Skeletal muscle cell (primary cell): ENCODE data around the gene CRB1.

Experiments
- DNase-seq: peaks from one replicate; pipeline ENCODE4 v3.0.0-alpha.2; 2010; ENCODE audit warnings: low read depth
- H3K4me3 ChIP-seq: 2 replicates; pipeline ENCODE4 v1.5.1; 2011; ENCODE audit warnings: low read depth, mild to moderate bottlenecking, control low read depth, low read length, moderate library complexity

Gene CRB1

DNA sequence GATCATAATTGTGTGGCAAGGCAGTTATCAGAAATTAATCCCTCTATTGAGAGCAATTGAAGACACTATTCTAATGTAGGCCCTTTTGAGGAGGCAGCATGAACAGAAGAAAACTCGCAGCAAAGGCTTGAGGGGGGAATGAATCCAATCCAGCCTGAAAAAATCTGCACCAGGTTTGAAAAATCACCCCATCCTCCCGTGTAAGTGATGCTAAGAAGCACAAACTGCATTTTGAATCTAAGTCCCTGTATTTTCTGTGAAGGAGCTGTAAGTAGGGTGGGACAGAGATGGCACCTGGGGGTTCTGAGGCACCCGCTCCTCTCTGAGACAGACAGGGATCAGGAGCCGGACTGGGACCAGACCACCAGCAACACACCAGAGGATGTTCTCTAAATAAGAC, at the start of gene CRB1:
TSS of gene CRB1 (plus strand) at position 241 of the 400 bp plus-strand sequence. CDS start 161 bp downstream, outside the sequence.
- H3K4me3 ChIP-seq, result no peak within 1 kb of the TSS
- DNase-seq, result no peak

DNA sequence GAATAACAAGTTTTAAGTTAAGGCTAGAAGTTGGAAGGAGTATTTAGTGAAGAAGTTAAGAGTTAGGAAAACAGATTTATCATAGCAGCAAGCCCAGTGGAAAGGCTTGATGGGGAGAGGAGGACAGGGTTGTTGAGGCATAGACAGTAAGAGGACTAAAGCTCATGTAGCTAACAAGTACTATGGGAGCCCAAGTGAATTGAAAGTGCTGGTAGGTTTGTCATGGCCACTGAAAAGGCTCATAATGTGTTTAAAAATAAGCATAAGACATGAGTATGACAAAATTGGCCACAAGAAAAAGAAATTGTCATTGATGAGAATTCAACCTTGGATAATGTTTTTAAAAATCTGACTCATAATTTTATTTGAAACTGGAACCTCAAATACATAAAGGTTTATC, 49.2 kb upstream of the CRB1 start:
- no peak overlapping the region for H3K4me3 ChIP-seq
- DNase-seq, result no peak

DNA sequence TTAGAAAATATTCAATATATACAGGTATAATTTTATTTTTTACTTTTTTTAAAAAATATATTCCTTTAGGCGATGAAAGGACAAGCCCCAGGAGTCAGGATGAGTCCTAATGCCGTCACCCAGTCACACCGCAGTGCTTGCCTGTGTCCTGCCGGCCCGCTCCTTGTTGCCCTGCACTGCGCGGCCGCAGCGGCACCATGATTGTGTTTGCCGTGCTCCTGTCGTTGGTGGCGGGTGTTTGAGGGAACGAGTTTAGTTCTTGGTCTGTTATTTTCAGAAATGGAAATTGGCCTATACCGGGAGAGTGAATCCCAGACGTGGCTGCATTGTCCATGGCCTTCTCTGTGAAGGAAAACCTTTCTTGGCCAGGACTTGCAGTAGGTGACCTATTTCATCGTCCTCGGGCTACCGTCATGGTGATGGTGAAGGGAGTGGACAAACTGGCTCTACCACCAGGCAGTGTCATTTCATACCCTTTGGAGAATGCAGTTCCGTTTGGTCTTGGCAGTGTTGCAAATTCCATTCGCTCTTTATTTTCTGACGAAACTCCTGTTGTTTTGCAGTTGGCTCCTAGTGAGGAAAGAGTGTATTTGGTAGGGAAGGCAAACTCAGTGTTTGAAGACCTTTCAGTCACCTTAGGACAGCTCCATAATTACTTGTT, 45.9 kb upstream of the CRB1 start:
- H3K4me3 ChIP-seq, result no peak overlapping the region
- no peak for DNase-seq

DNA sequence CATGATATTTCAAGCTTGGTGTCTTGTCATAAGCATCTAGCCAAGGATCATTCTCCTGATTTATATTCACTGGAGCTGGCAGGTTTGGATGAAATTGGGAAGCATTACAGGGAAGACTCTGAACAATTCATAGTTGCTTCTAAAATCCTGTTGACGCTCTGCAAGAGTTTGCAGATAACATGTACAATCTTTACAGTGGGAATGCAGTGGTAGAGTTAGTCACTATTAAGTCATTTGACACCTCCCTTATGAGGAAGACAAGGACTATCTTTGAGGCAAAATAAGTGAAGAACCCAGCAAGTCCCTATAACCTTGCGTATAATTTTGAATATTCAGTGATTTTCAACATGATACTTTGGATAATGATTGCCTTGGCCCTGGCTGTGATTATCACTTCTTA, 45.3 kb upstream of the CRB1 start:
- DNase-seq, result no peak
- no peak overlapping the region for H3K4me3 ChIP-seq

DNA sequence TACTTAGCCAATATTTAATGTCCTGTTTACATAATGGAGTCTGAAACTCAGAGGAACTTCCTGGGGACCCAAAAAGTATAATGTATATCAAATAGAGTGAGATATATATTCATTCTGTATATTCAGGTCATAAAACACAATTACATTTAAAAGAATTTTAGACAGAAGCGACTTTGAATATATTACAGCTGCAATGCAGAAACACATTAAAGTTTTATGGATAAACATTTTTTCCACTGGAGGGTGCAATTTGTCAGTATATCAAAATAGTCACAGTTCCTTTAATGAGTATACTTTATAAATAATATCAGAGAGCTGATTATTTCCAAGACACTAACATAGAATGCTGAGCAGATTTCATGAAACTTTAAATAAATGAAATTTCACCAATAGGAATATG, 43.9 kb upstream of the CRB1 start:
- no peak for DNase-seq
- H3K4me3 ChIP-seq, result no peak overlapping the region

DNA sequence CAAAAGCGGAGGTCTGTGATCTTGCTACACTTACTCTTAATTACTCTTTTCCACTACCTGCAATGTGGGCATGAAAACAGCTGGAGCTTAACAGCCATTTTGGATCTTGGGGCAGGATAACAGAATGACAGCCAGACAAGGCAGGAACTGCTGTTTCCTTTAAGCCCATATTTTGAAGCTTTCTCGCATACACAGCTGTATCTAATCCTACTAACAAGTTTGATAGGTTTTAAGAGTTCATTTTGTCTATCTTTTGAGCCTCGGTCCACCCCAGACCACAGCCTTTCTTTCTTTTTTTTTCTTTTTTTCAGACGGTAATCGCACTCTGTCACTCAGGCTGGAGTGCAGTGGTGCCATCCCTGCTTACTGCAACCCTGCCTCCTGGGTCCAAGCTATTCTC, 42.4 kb upstream of the CRB1 start:
- DNase-seq, result no peak
- no peak overlapping the region for H3K4me3 ChIP-seq

DNA sequence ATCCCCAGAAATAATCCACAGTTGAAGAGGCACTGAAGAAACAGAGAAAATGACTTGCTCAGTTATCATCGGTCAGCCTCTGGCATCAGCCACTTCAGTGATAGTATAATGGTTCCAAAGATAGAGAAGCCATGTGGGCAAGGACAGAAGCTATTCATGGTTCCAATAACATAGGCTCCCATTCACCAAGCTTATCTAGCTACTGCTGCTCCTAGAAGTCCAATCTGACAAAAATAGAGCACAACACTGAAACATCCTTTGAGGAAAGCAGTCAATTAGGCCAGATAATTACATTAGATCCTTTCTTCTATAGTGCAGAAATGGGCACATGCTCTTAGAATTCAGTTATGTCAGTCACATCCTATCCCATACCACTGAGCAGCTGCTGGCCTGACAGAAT, 33.5 kb upstream of the CRB1 start:
- DNase-seq, result no peak

DNA sequence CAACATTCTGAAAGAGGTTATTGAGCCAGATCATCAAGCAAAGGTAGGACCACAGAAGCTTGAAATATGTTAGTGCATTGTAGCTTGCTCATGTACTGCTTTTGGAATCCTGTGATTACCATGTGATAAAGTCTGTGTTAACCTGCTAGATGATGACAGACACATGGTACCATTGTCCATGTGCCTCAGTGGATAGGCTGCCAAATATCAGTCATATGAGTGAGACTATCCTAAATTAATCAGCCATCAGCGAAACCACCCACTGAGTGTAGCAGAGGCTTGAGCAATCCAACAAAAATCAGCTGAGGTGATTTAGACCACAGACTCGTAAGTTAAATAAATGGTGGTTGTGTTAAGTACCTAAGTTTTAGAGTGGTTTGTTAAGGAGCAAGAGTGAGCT, 32.7 kb upstream of the CRB1 start:
- no peak overlapping the region for H3K4me3 ChIP-seq
- DNase-seq, result no peak

More for the DNA sequence above, 33.5 kb upstream of the CRB1 start:
- H3K4me3 ChIP-seq, result no peak overlapping the region

DNA sequence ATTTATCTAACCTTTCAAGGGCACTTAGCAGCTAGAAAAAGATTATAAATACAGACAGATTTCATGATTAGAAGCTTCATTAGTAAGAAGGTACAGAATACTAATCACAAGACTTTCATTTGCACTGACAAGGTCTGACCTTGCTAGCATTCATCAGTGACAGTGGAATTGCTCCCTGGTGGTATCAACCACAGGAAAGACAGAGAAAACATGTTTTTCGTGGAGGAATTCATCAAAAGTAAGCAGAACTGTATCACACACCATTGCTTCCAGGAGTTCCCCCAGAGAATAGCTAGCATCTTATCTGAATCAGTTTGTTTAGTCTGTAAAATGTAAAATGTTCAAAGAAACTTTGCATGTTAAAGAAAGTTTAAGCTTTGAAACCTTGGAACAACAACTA, 20.6 kb upstream of the CRB1 start:
- H3K4me3 ChIP-seq, result no peak overlapping the region
- no peak for DNase-seq

DNA sequence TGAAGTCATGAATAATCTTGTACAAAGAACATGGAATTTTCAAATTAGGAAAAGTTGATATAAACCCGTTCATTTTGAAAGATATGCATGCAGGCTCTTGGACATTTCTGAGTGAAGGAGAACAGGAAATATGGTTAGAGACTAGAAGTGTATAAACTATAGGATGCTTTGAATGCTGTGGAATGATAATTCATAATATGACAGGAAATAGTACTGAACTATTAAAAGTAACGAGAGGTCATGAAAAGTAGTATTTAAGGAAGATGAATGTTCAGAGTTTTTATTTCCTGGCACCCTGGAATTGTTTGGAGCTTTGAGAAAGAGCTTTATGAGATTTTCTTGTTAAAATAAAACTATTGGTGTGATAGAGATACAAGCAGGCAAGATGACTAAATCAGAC, 18.7 kb upstream of the CRB1 start:
- no peak for DNase-seq
- H3K4me3 ChIP-seq, result no peak overlapping the region

DNA sequence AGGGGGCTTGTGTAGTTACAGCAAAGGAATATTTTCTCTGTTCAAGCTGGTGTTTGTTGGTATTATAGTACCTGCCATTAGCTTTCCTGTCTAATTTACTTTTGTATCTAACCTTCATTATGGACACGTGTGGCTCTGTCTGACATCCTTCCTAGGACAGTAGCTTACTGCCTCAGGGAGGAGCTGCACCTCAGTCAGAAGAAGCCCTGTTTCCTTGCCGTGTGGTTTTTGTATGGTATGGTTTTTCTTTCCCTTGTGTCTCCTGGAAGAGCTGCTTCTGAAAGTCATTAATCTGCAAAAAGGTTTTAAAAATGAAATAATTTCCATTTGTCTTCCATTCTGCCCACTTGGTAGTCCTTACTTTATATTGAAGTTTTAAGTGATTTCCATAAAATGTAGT, 17.4 kb upstream of the CRB1 start:
- H3K4me3 ChIP-seq, result no peak overlapping the region
- DNase-seq, result no peak

DNA sequence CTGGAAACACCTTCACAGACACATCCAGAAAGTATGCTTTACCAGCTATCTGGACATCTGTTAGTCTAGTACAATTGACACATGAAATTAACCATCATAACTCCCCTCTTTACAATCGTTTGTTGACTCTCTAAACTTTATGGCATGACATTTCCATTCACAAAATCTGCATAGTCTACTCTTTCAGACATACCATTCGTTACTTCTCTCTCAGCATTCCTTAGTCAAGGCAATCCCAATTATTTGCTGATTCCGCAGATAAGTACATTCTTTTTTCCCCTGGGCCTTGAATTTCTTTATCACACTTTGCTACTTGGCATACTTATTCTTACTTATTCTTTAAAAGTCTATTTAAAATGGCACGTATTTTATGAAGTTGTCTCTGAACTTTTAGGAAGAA, 15.1 kb upstream of the CRB1 start:
- DNase-seq, result no peak
- H3K4me3 ChIP-seq, result no peak overlapping the region

DNA sequence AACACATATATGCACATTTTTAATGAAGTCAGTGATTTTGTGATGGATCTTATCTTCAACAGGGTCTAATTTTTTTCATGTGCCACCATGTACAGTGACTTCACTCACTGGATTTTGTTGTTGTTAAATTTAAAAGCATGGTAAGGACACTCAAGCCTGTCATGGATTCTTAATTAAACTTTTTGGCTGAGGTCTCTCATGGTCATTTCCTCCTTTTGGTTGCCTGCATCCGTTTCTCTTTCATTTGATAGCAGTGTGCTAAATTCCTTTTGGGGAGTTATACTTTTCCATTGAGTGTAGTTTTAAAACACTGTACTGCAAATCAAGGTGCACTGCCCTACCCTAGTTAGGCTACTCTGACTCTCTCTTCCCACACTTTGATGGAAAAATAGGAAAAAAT, 13.2 kb upstream of the CRB1 start:
- no peak for DNase-seq
- H3K4me3 ChIP-seq, result no peak overlapping the region

DNA sequence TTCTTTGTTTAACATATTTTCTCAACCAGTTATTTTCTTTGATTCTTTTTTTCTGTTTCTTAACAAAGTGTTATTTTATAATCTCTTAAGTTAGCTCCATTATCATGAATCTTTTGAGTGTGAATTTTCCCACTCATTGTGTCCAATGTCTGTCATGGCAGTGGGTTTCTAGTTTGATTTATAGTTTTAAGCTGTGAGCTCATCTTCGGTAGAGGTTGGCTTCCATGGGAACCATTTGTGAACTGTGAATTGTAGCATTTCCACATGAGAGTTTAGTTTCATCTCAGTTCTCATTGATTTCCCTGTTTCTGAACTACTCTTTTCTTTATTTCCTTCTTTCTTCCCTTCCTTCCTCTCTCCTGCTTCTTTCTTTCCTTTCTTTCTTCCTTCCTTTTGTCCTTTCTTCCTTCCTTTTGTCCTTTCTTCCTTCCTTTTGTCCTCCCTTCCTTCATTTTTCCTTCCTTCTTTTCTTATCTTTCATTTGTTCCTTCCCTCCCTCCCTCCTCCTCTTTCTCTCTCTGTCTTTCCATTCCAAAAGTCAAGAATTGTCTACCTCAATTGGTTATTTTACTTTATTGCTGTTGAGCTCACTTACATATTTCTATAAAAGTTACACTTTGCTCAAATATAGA, 3.0 kb upstream of the CRB1 start:
- H3K4me3 ChIP-seq, result no peak overlapping the region

DNA sequence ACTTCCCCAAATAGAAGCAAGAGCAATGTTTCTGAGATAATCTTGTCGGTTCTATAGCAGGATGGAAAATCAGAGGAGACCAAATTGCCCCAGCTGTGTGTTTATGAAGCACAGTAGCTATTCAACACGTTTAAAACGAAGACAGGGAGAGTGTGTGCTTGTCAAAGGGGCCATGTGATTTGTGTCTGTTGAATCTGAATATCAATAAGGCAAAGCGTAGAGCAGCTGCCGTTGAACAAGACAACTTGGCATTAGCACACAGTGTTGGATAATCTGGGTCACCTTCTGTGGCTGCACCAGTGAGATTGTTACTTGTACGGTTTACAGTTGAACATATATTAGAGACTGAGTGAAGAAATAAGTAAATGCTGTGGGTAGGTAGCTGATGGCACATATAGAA, 1.0 kb downstream of the CRB1 start:
- no peak for DNase-seq
- H3K4me3 ChIP-seq, result no peak overlapping the region

More for the DNA sequence above, 3.0 kb upstream of the CRB1 start:
- DNase-seq, result no peak

DNA sequence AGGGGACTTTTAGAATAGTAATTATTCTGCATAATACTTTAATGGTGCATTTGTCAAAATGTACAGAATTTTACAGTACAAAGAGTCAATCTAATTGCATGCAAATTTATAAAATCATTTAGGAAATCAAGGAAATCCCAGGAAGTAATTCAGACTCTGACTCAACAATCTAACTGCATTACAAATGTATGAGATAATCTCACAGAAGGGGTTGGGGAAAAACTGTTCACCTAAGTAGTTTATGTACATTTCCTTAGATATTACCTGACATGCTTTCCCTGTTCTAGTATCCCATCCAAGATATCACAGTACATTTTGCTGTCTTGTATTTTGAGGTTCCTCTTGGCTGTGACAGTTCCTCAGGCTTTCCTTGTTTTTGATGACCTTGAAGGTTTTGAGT, 4.7 kb downstream of the CRB1 start:
- DNase-seq, result no peak
- H3K4me3 ChIP-seq, result no peak overlapping the region

DNA sequence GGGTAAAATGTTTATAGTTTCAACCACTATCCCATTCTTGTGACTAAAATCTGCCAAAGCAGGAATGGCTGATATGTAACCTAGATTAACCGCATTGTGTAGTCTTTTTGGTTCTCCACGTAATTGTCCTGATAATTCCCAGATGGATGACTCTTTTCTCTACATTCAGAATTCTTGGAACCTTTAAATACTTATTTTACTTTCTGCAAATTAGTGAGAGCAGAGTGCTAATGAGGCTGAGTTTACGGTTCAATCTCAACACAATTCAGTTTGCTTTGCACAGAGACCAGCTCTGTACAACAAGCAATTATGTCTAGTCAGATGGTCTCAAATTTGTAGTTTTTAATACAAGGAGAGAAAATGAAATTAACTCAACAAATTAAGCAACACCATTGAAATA, 9.1 kb downstream of the CRB1 start:
- H3K4me3 ChIP-seq, result no peak overlapping the region
- no peak for DNase-seq

DNA sequence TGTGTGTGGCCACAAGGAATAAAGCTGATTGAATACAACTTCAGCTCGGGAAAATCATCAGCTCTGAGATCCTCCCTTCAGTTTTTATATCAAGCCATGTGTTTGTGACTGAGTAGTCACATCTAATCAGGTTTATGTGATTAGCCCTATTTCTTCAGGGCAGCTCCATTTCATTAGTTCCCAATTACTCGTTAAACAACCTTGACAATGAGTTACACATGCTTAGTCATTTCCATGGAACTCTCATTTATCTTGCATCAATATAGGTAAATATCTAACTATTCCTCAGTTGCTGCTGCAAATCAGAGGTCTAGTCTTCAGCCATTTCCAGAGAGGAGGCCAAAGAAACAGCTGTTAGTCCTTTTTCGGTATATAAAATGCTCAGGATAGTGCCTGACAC, 16.3 kb downstream of the CRB1 start:
- no peak overlapping the region for H3K4me3 ChIP-seq
- DNase-seq, result no peak

DNA sequence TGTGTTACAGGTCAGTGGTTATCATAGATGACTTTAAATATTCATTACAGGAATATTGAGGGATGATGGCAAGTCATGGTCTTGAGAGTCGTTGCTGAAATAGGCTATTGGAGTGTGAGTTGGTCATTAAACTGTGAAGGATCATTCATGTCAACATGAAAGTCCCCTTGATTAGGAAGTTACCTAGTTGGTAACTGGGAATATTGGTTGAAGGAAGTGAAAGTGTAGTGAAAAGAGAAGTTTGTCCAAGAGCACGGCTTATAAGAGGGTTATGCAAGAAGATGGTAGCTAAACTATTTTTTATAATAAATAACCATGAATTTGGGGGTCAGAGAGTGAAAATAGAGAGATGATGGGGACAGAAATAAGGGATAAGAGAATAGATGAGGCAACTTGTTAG, 16.9 kb downstream of the CRB1 start:
- no peak for DNase-seq
- H3K4me3 ChIP-seq, result no peak overlapping the region

DNA sequence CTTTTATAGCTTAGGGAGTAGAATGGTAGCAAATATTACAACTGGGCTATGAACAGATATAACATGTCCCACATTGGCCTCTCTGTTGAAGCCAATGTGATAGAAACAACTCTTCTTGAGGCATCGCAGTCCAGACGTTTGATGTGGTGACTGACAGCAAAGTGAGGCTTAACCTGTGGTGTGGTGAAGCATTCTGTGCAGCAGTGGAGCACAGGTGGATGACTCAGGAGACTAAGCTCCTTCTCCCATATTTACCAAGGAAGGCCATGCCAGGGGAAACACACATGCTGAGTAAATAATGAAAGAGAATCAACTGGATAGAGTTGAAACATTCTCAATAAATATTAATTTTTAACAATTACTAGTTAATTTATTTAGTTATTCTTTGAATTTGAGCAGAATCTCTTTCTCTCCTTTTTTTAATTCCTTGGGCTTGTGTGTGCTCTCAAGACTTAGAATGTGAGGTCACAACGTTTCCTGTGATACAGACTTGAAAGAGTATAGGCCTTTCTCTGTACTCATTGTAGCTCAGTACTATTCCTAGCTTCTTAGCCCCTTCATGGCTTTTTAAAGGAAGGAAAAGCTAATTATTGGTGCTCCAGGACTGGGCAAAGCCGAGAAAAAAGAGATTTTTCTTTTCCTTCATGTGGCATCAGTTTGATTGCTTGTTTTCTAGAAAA, 17.6 kb downstream of the CRB1 start:
- no peak overlapping the region for H3K4me3 ChIP-seq
- no peak for DNase-seq

DNA sequence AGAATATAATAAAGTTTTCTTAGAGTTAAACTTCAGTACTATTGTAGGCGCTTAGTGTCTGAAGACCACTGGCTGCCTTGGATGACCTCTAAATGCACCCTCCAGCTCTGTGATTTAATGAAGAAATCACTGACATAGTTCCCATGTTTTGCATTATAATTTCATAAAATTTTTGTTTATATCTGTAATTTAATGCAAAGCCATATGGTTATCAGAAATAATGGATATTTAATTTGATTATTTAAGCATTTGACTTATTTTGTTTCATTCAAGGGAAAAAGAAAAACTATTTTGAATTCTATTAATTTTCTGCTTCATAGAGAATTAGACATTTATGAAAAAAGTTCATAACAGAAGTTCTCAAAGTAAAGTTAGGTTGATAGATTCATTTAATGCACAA, 18.6 kb downstream of the CRB1 start:
- H3K4me3 ChIP-seq, result no peak overlapping the region
- no peak for DNase-seq
